NCI-H82 (cell line): ENCODE data around the gene UXT.
A peak's percentile ranks its signal among the peaks of the same experiment; 100 is the strongest.

ENCODE experiments used
- DNase-seq: peaks from one replicate; lab custom pipeline; 2025; lab: John Stamatoyannopoulos, UW

Gene UXT

DNA sequence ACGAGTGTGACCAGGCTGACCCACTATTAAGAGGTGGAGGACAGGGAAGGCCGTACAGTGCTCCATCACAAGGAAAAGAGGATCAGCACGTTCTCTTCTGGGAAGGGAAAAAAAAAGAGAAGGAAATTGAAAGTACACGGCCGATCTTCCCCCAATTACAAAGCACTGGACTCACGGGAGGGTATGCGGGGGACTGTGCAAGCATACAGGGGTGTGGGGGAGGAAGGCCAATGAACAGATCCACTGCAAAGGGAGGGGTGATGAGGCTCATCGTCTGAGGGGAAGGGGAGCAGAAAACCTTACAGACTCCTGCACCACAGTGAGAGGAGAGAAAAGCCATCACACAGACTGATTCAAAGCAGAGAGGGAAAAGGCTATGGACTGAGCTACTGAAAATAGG, 9.7 kb downstream of the UXT start:
- no peak for DNase-seq

DNA sequence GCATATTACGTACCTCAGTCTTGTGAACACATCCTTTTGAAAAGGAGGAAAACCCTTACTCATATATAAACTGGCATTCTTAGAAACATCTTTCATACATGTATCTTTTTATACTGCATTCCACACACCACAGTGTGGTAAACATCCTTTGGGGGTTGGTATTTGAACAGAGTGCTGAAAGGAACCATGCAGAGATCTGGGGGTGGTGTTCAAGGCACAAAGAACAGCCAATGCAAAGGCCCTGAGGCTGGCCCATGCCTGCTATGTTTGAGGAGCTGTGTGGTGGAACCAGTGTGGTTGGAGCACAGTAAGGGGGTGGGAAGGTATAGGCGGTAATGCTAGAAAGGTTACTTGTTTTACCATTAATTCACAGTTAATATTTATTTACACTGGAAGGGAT, 10.6 kb downstream of the UXT start:
- DNase-seq: no peak

DNA sequence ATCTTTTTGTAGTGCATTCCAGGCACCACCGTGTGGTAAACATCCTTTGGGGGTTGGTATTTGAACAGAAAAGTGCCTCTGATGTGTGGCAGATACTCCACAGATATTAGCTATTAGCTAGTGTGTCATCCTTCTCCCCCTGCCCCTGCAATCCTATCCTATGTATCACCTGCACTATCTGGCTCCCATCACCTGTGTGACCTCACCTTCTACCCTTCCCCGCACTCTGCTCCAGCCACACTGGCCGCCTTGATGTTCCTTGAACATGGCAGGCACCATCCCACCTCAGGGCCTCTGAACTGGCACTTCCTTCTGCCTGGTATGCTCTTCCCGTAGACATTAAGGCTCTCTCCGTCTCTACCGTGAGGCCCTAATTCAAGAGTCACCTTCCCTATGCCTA, 12.3 kb downstream of the UXT start:
- DNase-seq: no peak

- no peak for DNase-seq
Observed at GRCh38 chrX:47645530-47645929, 13.4 kb downstream of the UXT start.

GRCh38 chrX:47644557-47645091, 14.4 kb downstream of the UXT start:
- peak; percentile 51 for DNase-seq

GRCh38 chrX:47643926-47644325, 15.1 kb downstream of the UXT start:
- no peak for DNase-seq

DNA sequence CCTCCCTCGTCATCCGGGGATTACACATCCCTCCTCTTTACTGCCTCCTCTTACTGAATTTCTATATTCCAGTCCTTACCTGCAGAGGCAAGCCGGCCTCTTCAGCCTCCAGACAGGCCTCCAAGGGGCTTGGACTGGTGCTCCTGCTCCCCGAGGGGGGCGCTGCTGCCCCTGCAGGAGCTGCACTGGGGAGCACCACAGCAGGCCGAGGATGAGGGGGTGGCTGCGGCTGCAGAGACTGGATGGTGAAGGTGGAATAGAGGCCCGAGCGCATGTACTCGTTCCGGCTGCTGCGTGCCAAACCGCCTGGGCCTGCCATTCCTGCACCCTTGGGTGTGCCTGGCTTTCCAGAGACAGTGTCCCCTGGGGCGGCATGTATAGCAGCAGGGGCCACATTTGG, 20.2 kb downstream of the UXT start:
- no peak for DNase-seq

DNA sequence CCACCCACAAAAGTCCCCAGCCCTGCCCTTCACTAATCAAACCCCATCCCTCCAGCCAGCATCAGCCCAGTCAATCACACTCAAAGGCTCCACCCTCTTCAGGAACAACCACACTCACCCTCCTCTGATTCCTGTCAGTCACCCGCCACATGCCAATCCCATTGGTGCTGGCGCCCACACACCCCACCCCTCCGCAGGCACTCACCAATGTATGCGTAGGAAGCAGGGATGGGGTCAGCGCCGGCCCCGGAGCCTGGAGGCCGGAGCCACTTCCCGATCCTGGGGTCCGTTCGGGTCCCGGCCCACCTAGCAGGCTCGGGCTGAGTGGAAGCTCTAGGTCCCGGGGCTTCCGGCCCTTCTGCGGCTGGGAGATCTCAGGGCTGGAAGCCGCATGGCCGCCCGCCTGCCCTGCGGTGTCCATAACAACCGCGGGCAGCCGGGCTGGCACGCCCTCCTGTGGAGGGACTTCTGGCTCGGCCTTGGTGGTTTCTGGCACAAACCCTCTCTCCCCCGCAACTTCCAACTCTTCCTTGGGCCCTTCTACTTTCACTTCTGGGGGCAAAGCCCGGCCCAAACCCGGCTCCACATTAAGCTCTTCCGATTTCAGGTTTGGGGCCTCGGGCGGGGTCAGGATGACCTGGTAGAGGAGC, 21.3 kb downstream of the UXT start:
- DNase-seq: peak; percentile 3

- no peak for DNase-seq
Observed at GRCh38 chrX:47634871-47635575, 24.0 kb downstream of the UXT start.

DNA sequence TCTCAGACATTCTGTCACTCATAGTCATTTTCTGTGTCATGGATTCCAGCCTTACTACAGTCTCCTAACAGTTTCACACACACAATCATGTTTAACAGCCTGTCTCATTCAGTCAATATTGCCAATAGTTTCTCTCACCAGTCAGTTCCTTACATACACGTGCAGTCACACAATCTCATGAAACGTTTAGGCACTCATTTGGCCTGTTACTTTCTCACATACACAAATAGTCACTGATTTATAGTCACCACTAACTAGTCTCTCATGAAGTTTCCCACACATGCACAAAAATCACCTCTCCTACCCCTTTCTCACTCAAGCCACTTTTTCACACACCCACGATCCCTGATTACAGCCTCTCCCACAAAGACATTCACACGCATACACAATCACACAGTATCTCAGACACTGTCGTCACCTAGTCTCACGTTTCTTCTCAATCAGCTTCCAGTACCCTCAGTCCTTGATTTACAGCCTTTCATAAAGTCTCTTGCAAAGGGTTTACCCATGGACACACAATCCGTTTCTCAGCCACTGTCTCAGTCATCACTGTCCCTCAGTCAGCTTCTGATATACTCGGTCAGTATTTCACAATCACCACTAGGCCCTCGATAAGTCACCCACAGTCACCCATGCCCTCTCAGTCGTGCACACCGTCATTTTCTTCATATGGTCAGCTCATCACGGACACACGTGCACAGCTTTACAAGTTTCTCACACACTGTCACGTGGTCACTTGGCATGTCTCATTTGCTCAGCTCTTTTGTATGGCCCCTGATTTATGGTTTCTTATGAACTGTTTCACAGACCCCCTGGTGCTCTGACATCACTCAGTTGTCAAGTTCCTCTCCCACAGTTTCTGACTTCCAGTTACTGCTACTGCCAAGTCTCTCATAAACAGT, 25.0 kb downstream of the UXT start:
- DNase-seq: no peak

DNA sequence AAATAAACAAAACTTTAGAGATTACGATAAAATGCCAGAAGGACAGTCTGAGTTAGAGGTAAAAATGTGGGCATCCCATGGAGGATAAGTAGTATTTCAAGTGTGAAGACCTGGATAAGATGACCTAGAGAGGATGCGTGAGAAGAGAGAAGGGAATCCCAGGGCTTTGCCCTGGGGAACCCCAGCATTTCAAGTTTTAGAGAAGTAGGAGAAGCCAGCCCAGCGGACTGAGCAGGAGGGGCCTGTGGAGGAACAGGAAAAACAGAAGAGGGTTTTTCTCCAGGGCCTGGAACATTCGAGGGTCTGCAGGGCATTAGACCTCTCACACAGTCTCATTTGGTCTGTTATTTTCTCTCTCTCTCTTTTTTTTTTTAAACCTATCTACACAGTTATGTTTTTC, 26.3 kb downstream of the UXT start:
- DNase-seq: no peak

- DNase-seq: no peak
Observed at GRCh38 chrX:47631676-47632075, 27.3 kb downstream of the UXT start.

DNA sequence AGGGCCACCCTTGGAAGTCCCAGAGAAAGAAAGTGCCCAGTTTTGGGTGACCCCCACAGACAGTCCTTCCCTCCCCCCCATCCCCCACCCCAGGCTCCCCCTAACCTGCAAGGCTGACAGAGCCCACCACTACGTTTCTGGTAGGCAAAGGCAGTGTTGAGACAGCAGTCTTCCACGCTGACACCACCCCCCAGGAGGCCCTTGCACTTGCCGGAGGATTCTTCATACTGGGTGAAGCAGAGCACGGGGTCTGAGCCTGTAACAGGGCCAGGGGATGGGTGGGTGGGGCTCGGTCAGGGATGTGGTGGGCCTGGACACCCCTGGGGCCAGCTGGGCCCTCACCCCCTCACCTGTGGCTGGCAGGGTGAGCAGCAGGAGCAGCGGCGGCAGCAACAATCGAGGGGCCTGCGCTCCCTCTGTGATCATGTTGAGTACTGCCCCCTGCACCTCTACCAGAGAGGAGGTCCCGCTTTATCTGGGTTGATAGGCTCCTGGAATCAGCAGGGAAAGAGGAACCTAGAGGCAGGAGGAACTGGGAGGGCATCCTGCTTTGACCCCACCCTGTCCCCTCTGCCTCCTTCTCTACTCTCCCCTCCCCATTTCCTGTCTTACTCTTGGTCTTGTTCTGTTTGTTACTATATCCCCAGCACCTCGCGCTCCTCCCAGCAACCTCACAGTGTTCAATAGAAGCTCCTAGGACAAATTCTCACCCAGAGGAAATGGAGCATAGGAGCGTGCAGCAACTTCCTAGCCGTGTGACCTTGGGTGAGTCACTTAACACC, 29.4 kb downstream of the UXT start, which contains the start of gene CFP:
Gene CFP, minus strand, starts transcription at position 512 of the 782 bp plus-strand sequence. Its CDS starts 86 bp downstream, at position 426.
- no peak for DNase-seq

DNA sequence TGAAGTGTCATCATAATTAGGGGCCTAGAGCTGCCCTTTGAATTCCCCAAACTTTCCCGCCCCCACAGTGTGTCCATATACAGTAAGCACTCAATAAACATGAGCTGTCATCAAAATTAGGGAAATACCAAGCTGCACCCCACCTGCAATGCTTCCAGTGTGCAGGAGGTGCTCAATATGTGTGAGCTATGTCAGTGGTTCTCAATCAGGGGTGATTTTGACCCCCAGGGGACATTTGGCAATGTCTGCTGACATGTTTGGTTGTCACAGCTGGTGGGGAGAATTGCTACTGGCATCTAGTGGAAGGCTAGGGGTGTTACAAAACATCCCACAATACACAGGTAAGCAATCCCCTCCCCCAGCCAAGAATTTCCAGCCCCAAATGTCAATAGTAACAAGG, 30.0 kb downstream of the UXT start:
- DNase-seq: peak; percentile 3

DNA sequence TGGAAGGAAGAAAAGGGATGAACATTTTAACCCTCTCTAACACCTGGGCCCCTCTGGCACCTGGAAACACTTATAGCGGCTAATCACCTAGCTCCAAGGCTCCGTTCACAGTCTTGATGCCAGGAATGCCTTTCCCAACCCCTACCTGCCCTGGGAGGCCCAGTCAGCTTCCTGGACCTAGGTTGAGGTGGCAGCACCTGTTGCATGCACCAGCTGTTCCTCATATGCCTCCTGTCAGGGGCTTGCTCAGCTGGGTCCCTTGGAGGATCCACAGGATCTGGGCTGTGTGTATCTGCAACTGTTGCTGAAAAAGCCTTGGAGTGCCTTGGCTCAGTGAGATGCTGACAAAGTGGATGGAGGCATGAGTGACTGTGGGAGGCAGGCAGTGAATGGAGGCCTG, 33.6 kb downstream of the UXT start:
- peak; percentile 36 for DNase-seq

DNA sequence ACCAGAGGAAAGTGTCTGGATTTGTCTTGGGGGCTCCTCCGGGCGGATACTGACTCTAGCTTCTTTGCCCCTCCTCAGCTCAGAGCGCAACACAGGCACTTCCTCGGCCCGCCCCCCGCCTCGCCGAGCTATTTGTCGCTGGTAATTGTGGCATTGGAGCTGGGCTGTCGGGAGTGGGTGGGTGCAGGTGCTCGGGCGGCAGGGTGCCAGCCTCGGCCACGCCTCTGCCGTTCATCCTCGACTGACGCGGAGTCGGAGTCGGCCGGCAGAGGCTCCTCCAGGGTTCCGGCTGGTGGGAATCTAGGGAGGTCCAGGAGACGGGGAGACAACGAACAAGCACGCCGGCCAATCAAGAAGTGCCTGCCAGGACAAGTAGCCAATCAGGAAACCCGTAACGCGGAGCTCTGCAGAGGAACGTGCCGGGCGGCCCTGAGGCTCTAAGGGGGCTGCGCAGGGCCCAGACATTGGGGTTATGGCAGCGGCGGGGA, 35.4 kb downstream of the UXT start:
- DNase-seq: peak; percentile 92

GRCh38 chrX:47621851-47622250, 37.1 kb downstream of the UXT start:
- no peak for DNase-seq

GRCh38 chrX:47620303-47620685, 38.7 kb downstream of the UXT start:
- DNase-seq: no peak

GRCh38 chrX:47619486-47620302, 39.3 kb downstream of the UXT start, which contains the start of gene SYN1:
TSS of gene SYN1 (minus strand) at chrX:47619857. CDS start at chrX:47619728, 129 bp downstream.
- peak; percentile 90 for DNase-seq

DNA sequence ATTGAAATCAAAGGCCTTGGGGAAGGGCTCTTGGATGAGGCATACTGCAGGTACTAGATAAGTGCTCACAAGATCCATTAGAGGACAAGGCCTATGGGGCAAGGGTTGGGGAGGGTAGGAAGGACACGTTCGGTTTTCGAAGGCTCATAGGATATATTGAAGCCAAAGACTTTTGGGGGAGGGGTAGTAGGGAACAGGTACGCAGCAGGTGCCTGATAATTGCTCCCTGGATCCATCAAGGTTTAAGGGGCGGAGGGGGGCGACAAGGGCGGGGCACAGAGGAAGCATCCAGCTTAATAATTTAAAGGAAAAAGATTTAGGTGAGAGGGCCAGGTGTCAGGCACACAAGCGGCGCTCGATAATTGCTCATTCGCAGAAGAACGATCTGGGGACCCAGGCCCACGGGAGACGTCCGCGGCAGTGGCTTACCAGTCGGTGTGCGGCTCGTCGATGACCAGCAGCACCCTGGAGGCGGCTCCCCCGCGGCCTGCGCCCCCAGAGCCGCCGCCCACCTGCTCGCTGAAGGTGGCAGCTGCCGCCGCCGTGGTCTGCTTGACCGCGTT, 40.0 kb downstream of the UXT start:
- DNase-seq: no peak
